Activated B cell treated with CpG ODN at 0.5 μM for 24 hours (primary cell): ENCODE measurements around the gene CLEC3A. TPM values are rescaled to one million over a fixed set of nuclear protein-coding genes. Genes with fewer than 3 reads are reported as not detected.
"Not testable (repeated sequence)": the region's sequence is repeated elsewhere in the genome, so short reads cannot be mapped to it uniquely, and the experiment has no call there.

Experiments
- ATAC-seq: fragments of 200-7000 bp; cut with Tn5 transposase; one replicate; pipeline ENCODE4 v1.10.0; 2021; ENCODE audit warnings: low read depth, mild to moderate bottlenecking, moderate library complexity
- CTCF ChIA-PET: fragments of 350-600 bp; sonication (Branson Sonifier 250); formaldehyde crosslinking; loops from one replicate; lab custom pipeline; 2021; ENCODE audit warnings: antibody characterized with exemption; lab: Charles Lee
- POLR2A ChIA-PET: fragments of 350-600 bp; sonication (Branson Sonifier 250); formaldehyde crosslinking; loops from one replicate; lab custom pipeline; 2021; ENCODE audit warnings: antibody characterized with exemption; lab: Charles Lee
- DNase-seq: peaks from one replicate; pipeline ENCODE4 v3.0.0; 2022
- H3K27ac Mint-ChIP-seq: one replicate; pipeline ENCODE4 v1.8.0; 2020; ENCODE audit warnings: mixed read lengths
- H3K27me3 Mint-ChIP-seq: one replicate; pipeline ENCODE4 v1.8.0; 2021; ENCODE audit warnings: mixed read lengths
- H3K36me3 Mint-ChIP-seq: one replicate; pipeline ENCODE4 v1.8.0; 2021; ENCODE audit warnings: low read depth, mixed read lengths
- H3K4me1 Mint-ChIP-seq: one replicate; pipeline ENCODE4 v1.8.0; 2021; ENCODE audit warnings: mixed read lengths
- H3K4me3 Mint-ChIP-seq: one replicate; pipeline ENCODE4 v1.8.0; 2020; ENCODE audit warnings: mild to moderate bottlenecking, mixed read lengths
- H3K9me3 Mint-ChIP-seq: one replicate; pipeline ENCODE4 v1.8.0; 2020; ENCODE audit warnings: mixed read lengths
- CTCF ChIP-seq: fragments of 200-600 bp; IDR thresholded peaks from one replicate; pipeline ENCODE4 v1.8.0; 2022; ENCODE audit warnings: antibody characterized with exemption, mild to moderate bottlenecking
- intact Hi-C: fragments of 100-400 bp; cut with micrococcal nuclease; formaldehyde crosslinking; loops from one replicate; pipeline ENCODE4 v1.15.1; 2024
- total RNA-seq: library from RNA; stranded (reverse); gene quantifications from 2 replicates; pipeline ENCODE4 v1.2.3, GENCODE V29; 2022

Gene CLEC3A
- total RNA-seq, 1 donor from 2014 or later, result not detected

GRCh38 chr16:78045865-78046581 lies 23.7 kb downstream of the CLEC3A start:
- Mint-ChIP-seq H3K36me3 (no peaks in the 10 kb centered on the region), H3K27me3 (peaks cover 14% of the 10 kb centered on the region), H3K4me3 (no peak overlapping the region), H3K4me1 (no peaks in the 10 kb centered on the region), H3K27ac (no peak overlapping the region), H3K9me3 (no peaks in the 10 kb centered on the region)
- DNase-seq (no peak), ATAC-seq (no peak)
- TF ChIP-seq CTCF, result no peak
- intact Hi-C loops, result no loop called here
- ChIA-PET POLR2A (no interaction called here), CTCF (no interaction called here)

GRCh38 chr16:78048319-78048718 lies 26.0 kb downstream of the CLEC3A start:
- Mint-ChIP-seq H3K27ac (no peak overlapping the region), H3K9me3 (no peaks in the 10 kb centered on the region), H3K4me1 (no peaks in the 10 kb centered on the region), H3K4me3 (no peak overlapping the region), H3K27me3 (peaks cover 14% of the 10 kb centered on the region), H3K36me3 (no peaks in the 10 kb centered on the region)
- ChIA-PET POLR2A (no interaction called here), CTCF (no interaction called here)
- no peak for TF ChIP-seq CTCF
- intact Hi-C loops, result no loop called here
- ATAC-seq (no peak), DNase-seq (no peak)

GRCh38 chr16:78050734-78051400 lies 28.5 kb downstream of the CLEC3A start:
- DNase-seq (no peak), ATAC-seq (no peak)
- peaks cover 5% of the 10 kb centered on the region for H3K27me3 Mint-ChIP-seq
- intact Hi-C loops, result no loop called here
- no peak overlapping the region for H3K27ac Mint-ChIP-seq
- TF ChIP-seq CTCF, result no peak
- H3K4me3 Mint-ChIP-seq, result no peak overlapping the region
- no peaks in the 10 kb centered on the region for H3K36me3 Mint-ChIP-seq
- no peaks in the 10 kb centered on the region for H3K4me1 Mint-ChIP-seq
- H3K9me3 Mint-ChIP-seq, result no peaks in the 10 kb centered on the region
- ChIA-PET POLR2A (no interaction called here), CTCF (no interaction called here)

- ChIA-PET CTCF (no interaction called here), POLR2A (no interaction called here)
- DNase-seq, result no peak
- ATAC-seq, result no peak
- no peaks in the 10 kb centered on the region for H3K36me3 Mint-ChIP-seq
- H3K27ac Mint-ChIP-seq, result no peak overlapping the region
- no peak for TF ChIP-seq CTCF
- intact Hi-C loops, result no loop called here
- H3K27me3 Mint-ChIP-seq, result peaks cover 12% of the 10 kb centered on the region
- H3K4me1 Mint-ChIP-seq, result no peaks in the 10 kb centered on the region
- no peaks in the 10 kb centered on the region for H3K9me3 Mint-ChIP-seq
- no peak overlapping the region for H3K4me3 Mint-ChIP-seq
Observed at GRCh38 chr16:78057803-78058564, 35.6 kb downstream of the CLEC3A start.

- CTCF ChIA-PET, result not testable (repeated sequence)
Observed at GRCh38 chr16:78059806-78060205, 37.5 kb downstream of the CLEC3A start.

More at GRCh38 chr16:78059806-78060205, 37.5 kb downstream of the CLEC3A start:
- intact Hi-C loops, H3K27ac Mint-ChIP-seq, H3K9me3 Mint-ChIP-seq, POLR2A ChIA-PET, H3K4me3 Mint-ChIP-seq, ATAC-seq, H3K36me3 Mint-ChIP-seq, DNase-seq, H3K4me1 Mint-ChIP-seq: not testable (repeated sequence)
- H3K27me3 Mint-ChIP-seq, result peaks cover 12% of the 10 kb centered on the region
